Fibroblast of skin of right biceps (primary cell): Measurements from ENCODE around the gene EVI5.
"Not testable (repeated sequence)": the region's sequence is repeated elsewhere in the genome, so short reads cannot be mapped to it uniquely, and the experiment has no call there.

Experiments used
- DNase-seq: peaks from one replicate; pipeline ENCODE4 v3.0.0-alpha.2; 2013

EVI5 gene

GRCh38 chr1:92567211-92567868 is 217.6 kb downstream of the EVI5 start:
- DNase-seq = peak; percentile 56

DNA sequence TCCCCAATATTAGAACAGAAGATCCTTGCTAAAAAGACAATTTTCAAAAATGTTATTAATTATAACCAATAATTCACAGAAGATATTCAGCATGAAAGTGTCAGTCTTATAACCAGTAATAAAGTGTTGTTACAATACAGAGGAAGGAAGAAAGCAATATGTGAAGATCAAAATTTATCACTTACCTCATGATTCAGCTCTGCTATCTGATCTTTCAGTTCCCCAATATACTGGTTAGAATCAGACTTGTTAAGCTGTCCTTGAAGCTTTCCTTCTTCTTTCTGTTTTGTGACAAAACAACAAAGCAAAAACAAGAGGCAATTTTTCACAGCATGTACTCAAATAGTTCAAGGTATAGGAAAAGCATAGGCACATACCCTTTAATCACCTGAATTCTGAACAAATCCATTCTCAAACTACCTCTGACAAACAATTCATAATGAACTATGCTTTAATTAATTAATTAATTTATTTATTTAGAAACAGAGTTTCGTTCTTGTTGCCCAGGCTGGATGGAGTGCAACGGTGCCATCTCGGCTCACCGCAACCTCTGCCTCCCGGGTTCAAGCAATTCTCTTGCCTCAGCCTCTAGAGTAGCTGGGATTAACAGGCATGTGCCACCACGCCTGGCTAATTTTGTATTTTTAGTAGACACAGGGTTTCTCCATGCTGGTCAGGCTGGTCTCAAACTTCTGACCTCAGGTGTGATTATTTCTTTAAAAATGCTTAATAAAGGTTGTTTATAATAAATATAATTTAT is 221.3 kb downstream of the EVI5 start:
- DNase-seq = no peak

DNA sequence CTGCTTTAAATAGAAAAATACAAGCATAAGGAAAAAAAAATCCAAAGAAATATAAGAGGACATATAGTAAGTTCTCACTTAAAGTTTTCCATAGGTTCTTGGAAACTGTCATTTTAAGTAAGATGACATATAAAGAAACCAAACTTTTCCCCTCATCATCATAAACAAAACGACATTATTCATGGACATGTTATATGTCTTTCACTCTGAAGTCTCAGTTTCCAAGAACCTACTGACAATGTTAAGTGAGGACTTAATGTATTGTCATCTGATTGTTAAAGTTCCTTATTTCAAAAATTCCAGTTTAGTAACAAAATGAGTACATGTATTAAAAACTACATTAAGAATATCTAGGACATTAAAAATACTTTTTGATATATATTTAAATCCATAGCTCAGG is 228.6 kb downstream of the EVI5 start:
- DNase-seq = no peak

DNA sequence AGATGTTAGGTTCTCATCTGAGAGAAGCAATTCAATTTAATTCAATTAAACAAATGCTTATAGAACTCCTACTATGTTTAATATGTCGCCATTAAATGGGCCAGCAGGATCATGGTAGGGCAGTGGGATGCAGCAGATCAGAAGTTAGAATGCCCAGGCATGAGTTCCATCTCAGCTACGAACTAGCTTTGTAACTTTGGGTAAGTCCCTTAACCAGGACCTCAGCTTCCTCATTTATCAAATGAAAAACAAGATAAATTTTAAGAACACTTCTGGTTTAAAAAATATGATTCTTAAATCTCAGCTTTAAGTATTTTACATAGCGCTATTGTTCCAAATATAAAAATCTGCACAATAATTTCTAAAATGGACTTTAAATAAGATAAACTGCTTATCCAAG is 230.7 kb downstream of the EVI5 start:
- DNase-seq = no peak

DNA sequence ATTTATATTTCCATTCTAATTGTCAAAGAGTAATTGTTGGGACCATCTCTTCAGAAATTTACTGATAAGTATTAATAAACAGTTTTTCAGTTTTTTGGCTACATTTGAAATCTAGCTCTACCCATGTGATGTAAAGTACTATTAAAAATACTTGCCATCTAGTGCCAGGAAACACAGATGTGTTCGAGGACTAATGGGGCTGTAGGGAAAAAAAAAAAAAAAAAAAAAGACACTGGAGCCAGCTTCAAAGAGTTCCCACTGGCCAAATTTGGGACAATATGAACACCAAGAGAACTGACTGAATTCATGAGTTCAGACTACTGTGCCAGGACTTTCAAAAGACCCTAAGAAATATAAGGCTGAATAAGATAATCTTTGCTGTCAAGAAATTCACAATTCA is 233.0 kb downstream of the EVI5 start:
- no peak for DNase-seq

DNA sequence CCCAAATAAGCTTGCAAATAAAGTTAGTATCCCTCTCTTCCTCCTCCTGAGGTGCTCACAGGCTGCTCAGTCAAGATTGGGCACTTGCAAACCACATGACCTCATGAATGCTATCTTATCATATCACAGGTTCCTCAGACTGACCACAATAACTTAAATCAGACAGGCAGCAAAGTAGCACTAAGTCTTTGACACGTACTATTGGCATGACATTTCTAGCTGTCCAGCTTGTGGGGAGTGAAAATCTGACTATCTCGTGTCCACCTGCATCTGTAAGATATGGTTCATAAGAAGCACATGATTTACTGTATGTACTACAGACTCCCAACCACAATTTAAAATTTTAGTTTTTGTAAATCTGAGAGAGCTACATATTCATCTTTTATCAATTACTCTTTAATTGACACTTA is 240.1 kb downstream of the EVI5 start:
- DNase-seq = no peak

DNA sequence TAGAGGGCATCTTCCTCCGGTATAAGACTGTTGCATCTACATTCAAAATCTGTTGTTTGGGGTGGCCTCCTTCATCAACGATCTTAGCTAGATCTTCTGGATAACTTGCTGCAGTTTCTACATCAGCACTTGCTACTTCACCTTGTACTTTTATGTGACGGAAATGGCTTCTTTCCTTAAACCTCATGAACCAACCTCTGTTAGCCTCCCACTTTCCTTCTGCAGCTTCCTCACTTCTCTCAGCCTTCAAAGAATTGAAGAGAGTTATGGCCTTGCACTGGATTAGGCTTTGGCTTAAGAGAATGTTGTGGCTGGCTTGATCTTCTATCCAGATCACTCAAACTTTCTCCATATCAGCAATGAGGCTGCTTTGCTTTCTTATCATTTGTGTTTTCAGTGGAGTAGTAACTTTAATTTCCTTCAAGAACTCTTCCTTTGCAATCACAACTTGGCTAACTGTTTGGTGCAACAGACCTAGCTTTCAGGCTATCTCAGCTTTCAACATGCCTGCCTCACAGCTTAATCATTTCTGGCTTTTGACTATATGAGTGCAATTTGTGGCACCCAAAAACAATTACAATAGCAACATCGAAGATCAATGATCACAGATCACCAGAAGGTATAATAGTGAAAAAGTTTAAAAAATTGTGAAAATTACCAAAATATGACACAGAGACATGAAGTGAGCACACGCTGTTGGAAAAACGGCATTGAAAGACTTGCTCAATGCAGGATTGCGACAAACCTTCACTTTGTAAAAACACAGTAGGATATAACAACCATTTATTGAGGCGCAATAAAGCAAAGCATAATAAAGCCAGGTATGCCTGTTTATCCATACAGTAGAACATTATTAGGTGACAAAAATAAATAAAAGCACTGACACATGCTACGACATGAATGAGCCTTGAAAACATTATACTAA is 241.5 kb downstream of the EVI5 start:
- no peak for DNase-seq

- peak; percentile 6 for DNase-seq
Measured at GRCh38 chr1:92538413-92539061, 246.4 kb downstream of the EVI5 start.

DNA sequence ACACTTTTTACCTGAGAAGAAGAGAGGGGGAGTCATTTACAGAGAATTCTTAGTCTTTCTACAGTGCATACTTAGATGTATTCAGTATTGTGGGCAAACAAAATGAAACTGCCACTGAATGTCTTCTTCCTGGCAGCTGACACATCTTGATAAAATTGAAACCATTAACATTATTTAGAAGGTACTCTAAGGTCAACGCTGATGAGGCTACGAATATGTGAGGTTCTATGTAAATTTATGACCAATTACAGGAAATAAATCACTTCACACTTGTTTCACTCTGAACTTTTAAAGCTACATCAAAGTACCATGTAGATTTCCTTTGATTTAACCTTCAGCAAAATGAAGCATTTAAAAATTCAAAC is 246.9 kb downstream of the EVI5 start:
- peak; percentile 20 for DNase-seq

GRCh38 chr1:92536980-92537884 is 247.7 kb downstream of the EVI5 start:
- peak; percentile 8 for DNase-seq

DNA sequence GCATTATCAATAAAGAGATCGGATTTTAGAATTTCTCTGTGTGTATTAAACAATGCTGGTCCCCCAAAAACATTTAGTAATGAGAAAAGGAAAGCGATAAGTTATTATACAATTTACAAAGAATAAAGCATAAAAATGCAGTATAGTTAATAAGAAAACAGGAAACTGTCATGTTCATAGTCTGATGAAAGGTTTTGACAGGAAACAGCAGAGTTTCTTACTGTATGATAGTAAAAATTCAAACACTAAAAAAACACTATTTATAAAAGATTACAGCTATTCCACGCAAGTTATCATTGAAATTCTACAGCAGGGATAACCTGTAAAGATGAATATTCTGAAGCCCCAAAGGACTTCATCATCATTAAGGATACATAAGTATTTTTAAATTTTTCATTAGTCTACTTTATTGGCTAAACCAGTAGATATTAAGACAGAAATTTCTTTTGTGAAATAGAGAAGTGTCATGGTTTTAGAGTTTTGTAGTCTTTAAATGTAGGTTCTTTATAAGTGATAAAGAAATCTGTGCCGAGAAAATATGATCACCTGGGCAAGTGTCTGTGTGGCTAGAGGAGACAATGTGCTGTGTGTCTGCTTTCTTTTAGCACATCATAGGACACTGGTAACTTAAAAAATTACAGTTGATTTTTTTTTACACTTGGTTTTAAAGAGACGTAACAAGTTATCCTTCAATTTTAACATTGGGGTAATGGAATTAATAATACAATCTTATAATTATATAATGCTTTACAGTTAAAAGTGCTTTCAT is 248.5 kb downstream of the EVI5 start:
- DNase-seq = no peak

GRCh38 chr1:92532371-92532770 is 252.5 kb downstream of the EVI5 start:
- DNase-seq = not testable (repeated sequence)

- not testable (repeated sequence) for DNase-seq
Measured at GRCh38 chr1:92531939-92532338, 253.0 kb downstream of the EVI5 start.

DNA sequence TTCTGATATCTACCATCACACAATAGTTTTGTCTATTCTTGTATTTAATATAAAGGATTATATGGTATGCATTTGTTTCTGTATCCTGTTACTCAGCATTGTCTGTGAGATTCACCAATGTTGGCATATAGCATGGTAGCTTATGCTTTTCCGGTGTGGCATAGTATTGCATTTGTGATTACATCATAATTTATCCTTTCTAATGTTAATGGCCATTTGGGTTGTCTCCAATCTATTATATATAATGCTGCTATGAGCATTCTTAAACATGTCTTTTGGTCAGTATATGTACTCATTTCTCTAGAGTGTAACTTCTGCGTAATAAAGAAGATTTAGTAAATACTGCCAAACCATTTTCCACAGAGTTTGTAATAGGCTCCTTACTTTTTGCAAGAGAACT is 257.2 kb downstream of the EVI5 start:
- no peak for DNase-seq

DNA sequence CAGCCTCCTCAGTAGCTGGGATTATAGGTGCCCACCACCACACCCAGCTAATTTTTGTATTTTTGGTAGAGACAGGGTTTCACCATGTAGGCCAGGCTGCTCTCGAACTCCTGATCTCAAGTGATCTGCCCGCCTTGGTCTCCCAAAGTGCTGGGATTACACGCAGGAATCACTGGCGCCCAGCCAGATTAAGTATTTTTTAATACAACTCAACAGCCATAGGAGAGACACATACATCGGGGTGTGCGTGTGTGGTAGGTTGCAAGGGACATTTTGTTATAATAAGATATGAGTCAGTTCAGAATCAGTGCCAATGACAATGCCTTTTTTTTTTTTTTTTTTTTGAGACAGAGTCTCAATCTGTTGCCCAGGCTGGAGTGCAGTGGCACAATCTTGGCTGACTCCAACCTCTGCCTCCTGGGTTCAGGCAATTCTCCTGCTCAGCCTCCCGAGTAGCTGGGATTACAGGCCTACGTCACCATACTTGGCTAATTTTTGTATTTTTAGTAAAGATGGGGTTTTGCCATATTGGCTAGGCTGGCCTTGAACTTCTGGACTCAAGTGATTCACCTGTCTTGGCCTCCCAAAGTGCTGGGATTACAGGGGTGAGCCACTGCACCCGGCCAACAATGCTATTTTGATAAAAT is 259.8 kb downstream of the EVI5 start:
- not testable (repeated sequence) for DNase-seq

DNA sequence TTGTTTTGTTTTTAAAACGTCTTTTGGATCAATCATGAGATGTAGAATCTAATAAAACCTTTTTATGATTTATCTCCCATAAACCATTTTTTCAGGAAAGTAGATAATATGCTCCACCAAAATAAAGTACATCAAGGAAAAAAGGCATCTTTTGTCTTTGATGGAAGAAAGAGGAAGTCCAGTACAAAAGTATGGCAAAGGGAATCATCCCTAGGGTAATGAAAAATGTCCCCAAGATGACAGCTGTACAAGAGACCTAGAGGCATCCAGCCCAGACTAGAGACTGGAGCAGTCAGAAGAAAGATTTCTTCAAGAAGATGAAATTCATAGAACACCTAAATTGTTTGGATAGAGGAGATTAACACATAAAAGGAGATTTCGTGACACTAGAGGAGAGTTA is 265.9 kb downstream of the EVI5 start:
- no peak for DNase-seq

GRCh38 chr1:92516574-92516973 is 268.3 kb downstream of the EVI5 start:
- no peak for DNase-seq

- no peak for DNase-seq
Measured at GRCh38 chr1:92515796-92516201, 269.1 kb downstream of the EVI5 start.

DNA sequence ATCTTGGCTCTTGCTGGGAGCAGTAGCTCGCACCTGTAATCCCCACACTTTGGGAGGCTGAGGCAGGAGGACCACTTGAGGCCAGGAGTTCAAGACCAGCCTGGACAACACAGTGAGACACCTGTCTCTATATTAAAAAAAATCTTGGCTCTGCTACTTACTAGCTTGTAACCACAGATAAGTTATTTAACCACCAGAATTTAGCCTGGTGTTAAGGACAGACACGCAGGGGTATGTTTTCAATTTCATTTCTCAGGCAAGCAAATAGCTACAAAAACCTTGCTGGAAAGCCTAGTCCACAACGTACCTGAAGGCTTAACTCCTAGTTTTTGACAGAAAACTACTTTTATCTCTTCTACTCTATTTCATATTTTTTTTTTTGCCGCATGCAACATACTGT is 273.4 kb downstream of the EVI5 start:
- DNase-seq = no peak

- no peak for DNase-seq
Measured at GRCh38 chr1:92509619-92510018, 275.3 kb downstream of the EVI5 start.
